ENCODE data around the gene THBS3.
"Not testable (repeated sequence)": the region's sequence is repeated elsewhere in the genome, so short reads cannot be mapped to it uniquely, and the experiment has no call there.

The THBS3 gene

GRCh38 chr1:155162631-155163030 lies 45.1 kb downstream of the THBS3 start:
- in situ Hi-C loops (cut with HindIII; ENCODE audit: low sequenced_read_pairs) = not testable (repeated sequence)

- in situ Hi-C loops (cut with HindIII; ENCODE audit: low sequenced_read_pairs) = no loop called here
Observed at GRCh38 chr1:155160128-155160527, 47.6 kb downstream of the THBS3 start.

- in situ Hi-C loops (cut with HindIII; ENCODE audit: low sequenced_read_pairs) = no loop called here
Observed at GRCh38 chr1:155158991-155159390, 48.7 kb downstream of the THBS3 start.

- in situ Hi-C loops (cut with HindIII; ENCODE audit: low sequenced_read_pairs) = not testable (repeated sequence)
Observed at GRCh38 chr1:155155996-155156643, 51.6 kb downstream of the THBS3 start.

All from endothelial cell of hepatic sinusoid (primary cell).